ENCODE data around the gene RRP36.

RRP36 gene

DNA sequence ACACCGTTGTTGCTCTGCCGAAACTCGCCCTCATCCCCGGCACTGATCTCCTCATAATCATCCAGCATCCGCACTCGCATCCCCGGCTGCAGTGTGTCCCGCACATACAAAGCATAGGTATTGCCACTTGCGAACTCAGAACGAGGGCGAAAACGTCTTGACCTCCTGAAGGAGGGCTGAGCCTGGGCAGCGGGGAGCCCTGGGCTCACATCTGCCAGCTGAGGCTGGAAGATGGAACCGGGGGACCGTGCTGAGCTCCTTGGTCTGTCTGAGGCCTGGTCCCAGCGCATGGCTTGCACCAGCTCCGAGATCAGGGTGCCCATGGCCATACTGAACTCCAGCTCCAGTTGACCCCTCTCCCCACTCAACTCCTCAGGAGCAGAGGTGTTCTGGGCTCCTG lies 29.6 kb downstream of the RRP36 start:
- TF ChIP-seq, protein P1, sequence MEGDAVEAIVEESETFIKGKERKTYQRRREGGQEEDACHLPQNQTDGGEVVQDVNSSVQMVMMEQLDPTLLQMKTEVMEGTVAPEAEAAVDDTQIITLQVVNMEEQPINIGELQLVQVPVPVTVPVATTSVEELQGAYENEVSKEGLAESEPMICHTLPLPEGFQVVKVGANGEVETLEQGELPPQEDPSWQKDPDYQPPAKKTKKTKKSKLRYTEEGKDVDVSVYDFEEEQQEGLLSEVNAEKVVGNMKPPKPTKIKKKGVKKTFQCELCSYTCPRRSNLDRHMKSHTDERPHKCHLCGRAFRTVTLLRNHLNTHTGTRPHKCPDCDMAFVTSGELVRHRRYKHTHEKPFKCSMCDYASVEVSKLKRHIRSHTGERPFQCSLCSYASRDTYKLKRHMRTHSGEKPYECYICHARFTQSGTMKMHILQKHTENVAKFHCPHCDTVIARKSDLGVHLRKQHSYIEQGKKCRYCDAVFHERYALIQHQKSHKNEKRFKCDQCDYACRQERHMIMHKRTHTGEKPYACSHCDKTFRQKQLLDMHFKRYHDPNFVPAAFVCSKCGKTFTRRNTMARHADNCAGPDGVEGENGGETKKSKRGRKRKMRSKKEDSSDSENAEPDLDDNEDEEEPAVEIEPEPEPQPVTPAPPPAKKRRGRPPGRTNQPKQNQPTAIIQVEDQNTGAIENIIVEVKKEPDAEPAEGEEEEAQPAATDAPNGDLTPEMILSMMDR (IDR thresholded peaks at IDR 0.05; ENCODE audit: borderline replicate concordance, insufficient read depth, low read depth, low read length), result no peak
- H3K4me3 ChIP-seq (ENCODE audit: low read depth, low read length), result no peak overlapping the region

DNA sequence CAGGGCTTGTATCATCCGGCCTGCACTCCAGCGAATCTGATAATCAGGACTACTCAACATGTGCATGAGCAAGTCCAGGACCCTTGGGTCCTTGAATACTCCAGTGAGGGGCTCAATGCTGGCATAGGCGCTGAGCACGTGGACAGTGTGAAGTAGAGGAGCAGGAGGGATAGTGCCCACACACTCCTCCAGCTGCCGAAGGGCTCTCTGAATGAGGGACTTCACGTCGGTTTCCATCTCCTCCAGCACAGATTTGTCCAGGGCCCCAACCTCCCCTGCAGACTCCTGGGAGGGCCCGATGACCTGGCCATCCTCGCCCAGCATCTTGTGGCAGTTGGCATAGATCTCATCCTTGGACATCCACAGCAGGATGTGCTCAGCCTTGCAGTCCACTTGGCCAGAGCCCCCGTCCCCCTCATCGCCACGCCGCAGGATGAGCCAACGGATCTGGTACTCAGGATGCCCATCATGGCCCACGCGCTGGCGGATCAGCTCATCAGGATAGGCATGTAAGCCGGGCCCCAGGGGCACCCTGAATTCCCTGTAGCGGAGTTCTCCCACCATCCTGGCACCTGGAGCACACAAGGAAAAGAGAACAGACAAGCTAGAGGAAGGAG lies 30.9 kb downstream of the RRP36 start:
- H3K4me3 ChIP-seq (ENCODE audit: low read depth, low read length), result no peak overlapping the region
- TF ChIP-seq, protein P1 (IDR thresholded peaks at IDR 0.05; ENCODE audit: borderline replicate concordance, insufficient read depth, low read depth, low read length), result no peak

DNA sequence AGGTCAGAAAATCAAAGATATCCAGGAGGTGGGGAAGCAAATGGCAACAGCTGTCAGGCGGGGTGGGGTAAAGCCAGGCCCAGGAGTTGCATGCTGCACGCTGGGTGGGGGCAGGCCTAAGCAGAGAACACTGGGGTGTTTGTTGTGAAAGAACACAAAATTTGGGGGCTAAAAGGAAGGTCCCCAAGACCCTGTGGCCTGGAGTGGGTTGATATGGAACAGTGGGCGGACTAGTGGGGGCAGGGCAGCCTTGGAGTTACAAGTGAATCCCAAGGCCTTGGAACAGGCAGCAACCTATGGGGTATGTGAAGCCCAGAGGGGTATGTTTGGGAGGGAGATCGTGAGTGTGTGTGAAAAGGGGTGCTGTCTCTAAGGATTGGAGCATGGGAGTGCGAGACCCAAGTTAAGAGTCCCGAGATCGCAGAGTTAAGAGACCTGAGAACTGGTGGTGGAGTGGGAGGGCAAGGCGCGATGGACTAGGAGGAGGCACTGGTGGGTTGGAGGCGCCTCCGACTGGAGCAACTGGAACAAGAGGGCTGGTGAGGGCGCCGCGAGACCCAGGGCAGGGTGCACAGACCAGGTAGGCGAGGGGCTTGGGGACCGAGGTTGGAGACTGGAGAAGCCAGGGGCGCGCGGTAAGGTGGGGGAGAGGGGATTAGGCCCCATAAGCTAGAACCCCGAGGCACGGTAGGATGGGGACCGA lies 31.6 kb downstream of the RRP36 start:
- peak overlapping the region; percentile 54 for H3K4me3 ChIP-seq (ENCODE audit: low read depth, low read length)
- TF ChIP-seq, protein P1 (IDR thresholded peaks at IDR 0.05; ENCODE audit: borderline replicate concordance, insufficient read depth, low read depth, low read length), result no peak

DNA sequence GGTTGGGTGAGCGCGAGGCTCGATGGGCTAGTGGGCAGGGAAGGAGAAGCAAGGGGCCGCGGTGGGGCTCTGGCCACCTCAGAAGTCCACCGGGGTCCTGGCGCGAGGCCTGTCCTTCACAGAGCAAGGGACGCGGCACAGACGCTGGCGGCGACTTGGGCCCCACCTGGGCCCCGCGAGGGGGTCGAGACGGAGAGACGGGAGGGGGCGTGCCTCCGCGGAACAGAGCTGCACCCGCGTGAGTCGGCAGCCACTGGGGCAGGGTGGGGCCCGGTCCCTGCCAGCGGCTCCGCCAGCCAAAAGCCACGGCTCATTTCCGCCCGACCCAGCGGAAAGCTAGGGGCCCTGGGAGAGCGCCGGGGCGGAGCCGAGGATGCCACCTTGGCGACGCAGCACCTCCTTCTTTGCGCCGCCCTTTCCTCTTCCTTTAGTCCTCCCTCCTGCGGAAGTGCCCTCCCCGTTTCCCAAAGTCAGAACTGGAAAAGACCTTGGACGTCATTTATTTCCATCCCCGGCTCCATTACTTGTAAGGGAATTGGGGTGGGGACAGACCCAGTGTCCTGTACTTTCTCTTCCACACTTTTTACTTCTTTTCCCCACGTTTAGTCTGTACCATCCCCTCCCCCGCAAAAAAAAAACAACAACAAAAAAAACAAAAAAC lies 32.3 kb downstream of the RRP36 start, which contains the start of gene CUL7:
Gene CUL7, minus strand, starts transcription at position 307 of the 661 bp plus-strand sequence. CDS start 1,063 bp downstream, outside the sequence.
- TF ChIP-seq, protein P1 (IDR thresholded peaks at IDR 0.05; ENCODE audit: borderline replicate concordance, insufficient read depth, low read depth, low read length), result no peak

DNA sequence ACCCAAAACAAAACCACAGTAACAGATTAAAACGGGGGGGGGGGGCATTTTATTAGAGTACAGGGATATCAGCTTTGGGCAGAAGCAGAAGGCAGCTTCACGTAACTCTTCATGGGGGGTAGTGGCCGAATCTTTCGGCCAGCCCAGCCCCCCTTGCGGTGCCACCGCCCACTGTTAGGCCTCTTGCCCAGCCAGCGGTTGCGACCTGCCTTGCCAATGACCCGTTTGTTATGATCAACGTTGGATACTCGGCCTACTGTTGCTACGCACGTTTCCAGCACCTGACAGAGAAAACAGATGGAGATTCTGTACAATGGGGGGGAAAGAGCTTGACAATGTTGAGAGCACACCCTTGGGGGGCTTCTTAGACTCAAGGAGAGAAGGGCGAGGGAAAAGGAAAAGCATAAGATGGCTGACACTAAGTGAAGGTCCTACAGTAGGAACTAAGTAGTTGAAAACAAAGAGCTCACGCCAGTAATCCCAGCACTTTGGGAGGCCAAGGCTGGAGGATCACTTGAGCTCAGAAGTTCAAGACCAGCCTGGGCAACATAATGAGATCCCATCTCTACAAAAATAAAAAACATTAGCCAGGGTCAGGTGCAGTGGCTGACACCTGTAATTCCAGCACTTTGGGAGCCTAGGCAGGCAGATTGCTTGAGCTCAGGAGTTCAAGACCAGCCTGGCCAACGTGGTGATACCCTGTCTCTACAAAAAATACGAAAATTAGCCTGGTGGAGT lies 33.0 kb downstream of the RRP36 start:
- peak overlapping the region; percentile 54 for H3K4me3 ChIP-seq (ENCODE audit: low read depth, low read length)
- TF ChIP-seq, protein P1 (IDR thresholded peaks at IDR 0.05; ENCODE audit: borderline replicate concordance, insufficient read depth, low read depth, low read length), result no peak

More for the DNA sequence above, 32.3 kb downstream of the RRP36 start, which contains the start of gene CUL7:
- H3K4me3 ChIP-seq (ENCODE audit: low read depth, low read length), result peak within 1 kb of the TSS; percentile 54

DNA sequence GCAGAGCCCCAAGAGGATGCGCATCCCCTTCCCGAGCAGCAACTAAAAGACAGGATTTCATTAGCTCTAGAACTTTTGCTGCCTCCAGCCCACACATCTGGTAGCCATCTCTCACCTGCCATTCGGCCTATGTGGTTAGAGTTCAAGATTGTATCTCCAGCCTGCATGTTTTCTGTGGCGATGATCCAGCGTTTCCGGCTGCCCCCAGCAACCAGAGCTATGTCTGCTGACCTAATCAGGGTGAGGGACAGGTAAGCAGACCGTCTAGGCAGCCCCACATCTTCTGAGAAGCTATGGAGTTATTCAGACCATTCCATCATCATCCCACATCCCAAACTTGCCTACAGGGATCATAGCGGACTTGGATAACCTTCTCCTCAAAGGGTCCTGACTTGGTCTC lies 34.5 kb downstream of the RRP36 start:
- no peak overlapping the region for H3K4me3 ChIP-seq (ENCODE audit: low read depth, low read length)
- TF ChIP-seq, protein P1 (IDR thresholded peaks at IDR 0.05; ENCODE audit: borderline replicate concordance, insufficient read depth, low read depth, low read length), result no peak

All from GM12875 (cell line).